HFFc6 (cell line): Measurements from ENCODE around the gene POU2AF1. TPM values are rescaled to one million over a fixed set of nuclear protein-coding genes. Genes with fewer than 3 reads are reported as not detected.

Source experiments
- DNase-seq: peaks from one replicate; pipeline ENCODE4 v3.0.0-alpha.2; 2018
- H3K27ac Mint-ChIP-seq: 2 replicates; pipeline ENCODE4 v1.8.0; 2020; ENCODE audit warnings: mild to moderate bottlenecking, mixed read lengths
- H3K27me3 Mint-ChIP-seq: 2 replicates; pipeline ENCODE4 v1.8.0; 2021; ENCODE audit warnings: mild to moderate bottlenecking, moderate library complexity, mixed read lengths; ENCODE audit not compliant: insufficient read depth
- H3K36me3 Mint-ChIP-seq: 2 replicates; pipeline ENCODE4 v1.8.0; 2021; ENCODE audit warnings: low read depth, mixed read lengths
- H3K4me1 Mint-ChIP-seq: 2 replicates; pipeline ENCODE4 v1.8.0; 2020; ENCODE audit warnings: low read depth, mixed read lengths
- H3K4me3 Mint-ChIP-seq: 2 replicates; pipeline ENCODE4 v1.8.0; 2020; ENCODE audit warnings: mild to moderate bottlenecking, moderate library complexity, mixed read lengths
- H3K9me3 Mint-ChIP-seq: 2 replicates; pipeline ENCODE4 v1.8.0; 2020; ENCODE audit warnings: mild to moderate bottlenecking, mixed read lengths
- CTCF ChIP-seq: fragments of 200-600 bp; sonication (generic); IDR thresholded peaks from 2 replicates; pipeline ENCODE4 v1.5.0; 2021; ENCODE audit warnings: antibody characterized with exemption, mild to moderate bottlenecking
- total RNA-seq, 6 experiments: library from RNA; stranded (reverse); fragmentation: NEBNext Ultra II Directional; extraction: Animal tissue kit (Norgen Biotek cat#: 25700); gene quantifications; 2 replicates in 1 of 6; 3 replicates in 5 of 6; pipeline ENCODE4 v1.2.3, GENCODE V29; 2021

POU2AF1 gene
- total RNA-seq, 6 experiments from 2014 or later, result not detected

- DNase-seq, result no peak
- Mint-ChIP-seq H3K4me1 (0 out of 2 replicates have a peak, but pooled peaks cover 5% of the 10 kb centered on the region), H3K9me3 (no peaks in the 10 kb centered on the region), H3K27me3 (peaks cover 9% of the 10 kb centered on the region), H3K4me3 (no peak overlapping the region), H3K27ac (no peak overlapping the region), H3K36me3 (no peaks in the 10 kb centered on the region)
- no peak for TF ChIP-seq CTCF
Observed at GRCh38 chr11:111363985-111364384, 15.1 kb downstream of the POU2AF1 start.

DNA sequence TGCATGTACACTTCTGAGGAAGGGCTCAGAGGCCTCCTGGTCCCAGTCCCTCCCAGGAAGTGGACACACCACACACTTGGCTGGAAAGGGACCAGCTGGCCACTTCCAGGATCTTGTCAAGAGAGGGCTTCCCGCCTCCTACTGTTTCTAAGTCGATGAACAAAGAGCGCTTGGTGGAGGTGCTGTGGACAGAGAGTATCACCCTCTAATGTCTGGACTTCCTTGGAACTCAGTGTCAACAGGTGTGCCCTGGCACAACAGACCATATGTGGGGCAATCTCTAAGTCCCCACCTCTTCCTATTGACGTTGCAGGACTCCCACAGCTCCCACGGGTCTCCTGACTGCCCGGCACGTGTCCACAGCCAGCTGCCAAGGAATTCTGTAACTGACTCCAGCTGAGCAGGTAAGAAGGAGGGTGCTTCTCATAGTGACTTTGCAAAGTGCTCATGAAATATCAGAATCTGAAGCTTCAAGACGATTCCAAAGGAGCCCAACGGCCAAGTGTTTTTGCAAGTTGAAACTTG, 16.1 kb downstream of the POU2AF1 start:
- 0 out of 2 replicates have a peak, but pooled peaks cover 5% of the 10 kb centered on the region for H3K4me1 Mint-ChIP-seq
- H3K4me3 Mint-ChIP-seq, result no peak overlapping the region
- no peak for TF ChIP-seq CTCF
- H3K27me3 Mint-ChIP-seq, result peaks cover 9% of the 10 kb centered on the region
- no peak for DNase-seq
- H3K36me3 Mint-ChIP-seq, result no peaks in the 10 kb centered on the region
- H3K27ac Mint-ChIP-seq, result no peak overlapping the region
- no peaks in the 10 kb centered on the region for H3K9me3 Mint-ChIP-seq

GRCh38 chr11:111361874-111362273, 17.2 kb downstream of the POU2AF1 start:
- Mint-ChIP-seq H3K27me3 (peaks cover 9% of the 10 kb centered on the region), H3K9me3 (no peaks in the 10 kb centered on the region), H3K36me3 (no peaks in the 10 kb centered on the region), H3K27ac (no peak overlapping the region), H3K4me3 (no peak overlapping the region), H3K4me1 (no peaks in the 10 kb centered on the region)
- DNase-seq, result no peak
- TF ChIP-seq CTCF, result no peak

- peaks cover 9% of the 10 kb centered on the region for H3K27me3 Mint-ChIP-seq
- no peak overlapping the region for H3K27ac Mint-ChIP-seq
- no peaks in the 10 kb centered on the region for H3K4me1 Mint-ChIP-seq
- DNase-seq, result no peak
- H3K36me3 Mint-ChIP-seq, result no peaks in the 10 kb centered on the region
- no peaks in the 10 kb centered on the region for H3K9me3 Mint-ChIP-seq
- no peak for TF ChIP-seq CTCF
- no peak overlapping the region for H3K4me3 Mint-ChIP-seq
Observed at GRCh38 chr11:111361052-111361801, 17.8 kb downstream of the POU2AF1 start.

DNA sequence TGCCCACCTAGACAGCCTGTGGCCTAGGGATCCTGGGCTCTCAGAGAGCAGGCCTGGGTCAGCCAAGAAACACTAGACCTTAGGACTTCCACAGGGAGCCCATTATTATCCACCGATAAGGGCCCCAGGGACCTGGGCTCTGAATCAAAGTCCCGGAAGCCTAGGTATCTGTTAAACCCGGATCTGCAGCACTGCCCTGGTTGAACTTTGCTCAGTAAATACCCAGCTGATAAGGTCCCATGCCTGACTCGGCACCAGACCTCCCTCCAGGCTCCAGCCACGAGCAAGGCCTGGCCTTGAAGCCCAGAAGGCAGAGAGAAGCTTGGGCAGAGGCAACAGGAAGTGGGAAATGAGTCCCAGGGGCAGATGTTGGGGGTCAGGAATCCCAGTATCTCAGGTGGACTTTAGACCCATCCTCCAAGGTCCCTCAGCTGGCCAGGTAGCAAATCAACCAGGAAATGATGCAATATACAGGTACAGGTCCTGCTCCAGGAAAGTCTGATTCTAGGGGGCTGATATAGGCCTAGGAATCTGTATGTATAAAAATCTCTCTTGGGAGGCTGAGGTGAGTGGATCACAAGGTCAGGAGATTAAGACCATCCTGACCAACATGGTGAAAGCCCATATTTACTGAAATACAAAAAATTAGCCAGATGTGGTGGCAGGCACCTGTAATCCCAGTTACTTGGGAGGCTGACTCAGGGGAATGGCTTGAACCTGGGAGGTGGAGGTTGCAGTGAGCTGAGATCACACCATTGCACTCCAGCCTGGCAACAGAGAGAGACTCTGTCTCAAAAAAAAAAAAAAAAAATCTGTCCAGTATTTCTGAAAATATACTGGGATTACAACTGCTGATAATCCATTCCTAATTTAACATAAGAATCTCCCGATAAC, 18.7 kb downstream of the POU2AF1 start:
- no peak overlapping the region for H3K27ac Mint-ChIP-seq
- H3K27me3 Mint-ChIP-seq, result peaks cover 5% of the 10 kb centered on the region
- H3K4me3 Mint-ChIP-seq, result no peak overlapping the region
- H3K36me3 Mint-ChIP-seq, result no peaks in the 10 kb centered on the region
- no peaks in the 10 kb centered on the region for H3K9me3 Mint-ChIP-seq
- DNase-seq, result no peak
- no peaks in the 10 kb centered on the region for H3K4me1 Mint-ChIP-seq
- no peak for TF ChIP-seq CTCF
